Measurements from ENCODE around the gene EN1. TPM values are rescaled to one million over a fixed set of nuclear protein-coding genes. Genes with fewer than 3 reads are reported as not detected.

EN1 gene
- total and polyA plus RNA-seq, 9 donors: not detected

DNA sequence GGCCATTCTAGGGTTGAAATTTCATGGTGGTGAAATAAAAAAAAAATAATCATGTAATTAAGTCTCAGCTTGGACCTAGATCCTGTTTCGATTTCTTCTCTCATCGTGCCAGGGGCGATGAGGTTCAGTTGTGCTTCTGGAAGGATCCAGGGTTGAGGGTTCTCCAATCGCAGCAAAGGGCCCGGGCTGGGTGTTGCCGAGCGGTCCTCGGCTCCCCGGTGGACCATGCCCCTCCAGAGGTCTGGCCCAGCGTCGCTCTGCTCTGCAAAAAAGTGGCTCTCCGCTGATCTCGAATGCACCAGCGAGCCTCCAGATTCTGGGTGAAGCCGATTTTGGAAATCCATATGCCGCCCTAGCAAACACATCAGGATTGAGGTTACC is 39.0 kb downstream of the EN1 start:
- Histone ChIP-seq H3K27ac (no peak overlapping the region), H3K36me3 (no peaks in the 10 kb centered on the region), H3K9me3 (no peaks in the 10 kb centered on the region), H3K4me3 (peak overlapping the region; percentile 24), H3K27me3 (no peaks in the 10 kb centered on the region), H3K4me1 (ENCODE audit: insufficient read depth) (no peaks in the 10 kb centered on the region)
- intact Hi-C loops (cut with DNase I): no loop called here
- TF ChIP-seq EP300 (IDR thresholded peaks at IDR 0.05) (no peak), CTCF (IDR thresholded peaks at IDR 0.05) (no peak), POLR2A (IDR thresholded peaks at IDR 0.05) (no peak)
- no peak for DNase-seq
- 15 to 22% (median 17%) methylated on average over 16 of the region's 16 CpGs for WGBS, 3 donors

DNA sequence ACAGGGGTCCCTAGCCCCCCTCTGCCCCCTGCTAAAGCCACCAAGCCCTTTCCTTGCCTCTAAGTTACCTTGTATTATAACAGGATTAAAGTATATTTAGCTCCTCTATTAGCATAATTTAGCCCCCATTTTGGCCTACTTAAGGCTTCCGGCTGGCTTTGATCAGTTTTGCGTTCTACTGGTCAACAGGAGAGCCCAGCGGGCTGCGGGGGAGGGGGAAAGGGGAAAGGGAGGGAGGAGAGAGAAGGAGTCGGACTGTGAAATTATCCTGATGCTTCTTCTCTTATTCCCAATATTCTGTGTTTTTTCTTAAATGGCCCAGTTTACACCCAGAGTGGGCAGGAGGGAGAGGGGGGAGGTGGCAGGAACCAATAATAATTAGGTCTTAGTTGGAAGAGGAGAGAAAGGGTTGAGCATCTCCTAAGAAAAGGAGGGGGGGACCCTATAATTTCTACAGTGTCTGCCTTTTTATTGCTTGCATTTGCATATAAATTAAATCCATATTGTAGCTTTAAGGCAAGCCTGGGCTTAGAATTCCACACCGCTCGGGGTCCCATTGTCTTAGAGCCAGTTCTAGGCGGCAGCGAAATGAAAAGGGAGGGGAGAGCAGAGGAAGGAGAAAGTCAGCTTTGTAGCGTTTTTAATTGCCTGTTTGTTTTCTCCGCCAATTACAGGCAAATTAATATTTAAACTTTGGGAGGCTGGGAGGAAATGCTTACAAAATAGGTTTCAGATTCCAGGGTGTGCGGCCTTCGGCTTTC is 39.6 kb downstream of the EN1 start:
- DNase-seq: no peak
- intact Hi-C loops (cut with DNase I): no loop called here
- peak overlapping the region; percentile 24 for H3K4me3 ChIP-seq
- H3K36me3 ChIP-seq: no peaks in the 10 kb centered on the region
- H3K9me3 ChIP-seq: no peaks in the 10 kb centered on the region
- no peak overlapping the region for H3K27ac ChIP-seq
- WGBS, 3 donors: 49 to 54% (median 52%) methylated on average over 13 of the region's 13 CpGs
- H3K27me3 ChIP-seq: no peaks in the 10 kb centered on the region
- TF ChIP-seq CTCF (IDR thresholded peaks at IDR 0.05): no peak
- no peak for TF ChIP-seq POLR2A (IDR thresholded peaks at IDR 0.05)
- no peak for TF ChIP-seq EP300 (IDR thresholded peaks at IDR 0.05)
- no peaks in the 10 kb centered on the region for H3K4me1 ChIP-seq (ENCODE audit: insufficient read depth)

DNA sequence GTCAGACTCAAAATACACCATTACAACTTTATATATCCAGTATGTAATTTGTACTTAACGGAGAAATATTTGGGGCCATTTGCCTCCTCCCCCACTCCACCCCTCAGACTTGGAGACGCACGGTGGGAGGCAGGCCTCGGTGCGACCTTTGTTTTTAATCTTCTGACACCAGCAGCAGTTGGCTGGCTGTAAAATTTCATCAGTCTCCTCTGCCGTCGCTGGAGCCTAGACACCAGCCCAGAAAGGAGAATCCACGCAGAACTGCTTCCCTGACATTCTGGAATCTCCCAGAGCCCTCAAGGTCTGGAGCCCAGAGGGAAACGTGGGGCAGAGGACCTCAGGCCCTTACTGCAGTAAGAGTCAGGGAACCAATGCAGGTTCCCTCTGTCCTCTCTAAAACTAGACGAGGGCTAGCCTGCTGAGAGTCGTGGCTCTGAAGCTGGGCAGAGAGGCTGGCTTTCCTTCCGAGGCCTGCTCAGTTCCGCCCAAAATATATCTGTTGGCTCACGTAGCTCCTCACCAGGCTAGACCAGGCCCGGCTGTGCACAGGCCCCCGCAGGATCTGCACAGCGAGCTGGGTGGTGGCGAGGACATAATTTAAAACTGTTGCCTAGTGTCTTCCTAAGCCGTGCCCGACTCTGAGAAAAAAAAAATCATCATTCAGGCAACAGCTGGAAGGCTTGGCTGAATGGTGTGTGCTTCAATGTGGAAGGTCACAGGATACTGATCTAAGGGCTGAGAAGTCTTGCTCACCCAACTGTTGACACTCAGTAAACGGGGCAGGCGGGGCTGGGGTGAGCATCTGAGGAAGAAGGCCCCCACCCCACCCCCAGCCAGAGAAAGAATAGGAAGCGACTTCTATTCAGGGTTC is 40.4 kb downstream of the EN1 start:
- Histone ChIP-seq H3K4me1 (ENCODE audit: insufficient read depth) (no peaks in the 10 kb centered on the region), H3K4me3 (no peak overlapping the region), H3K36me3 (no peaks in the 10 kb centered on the region), H3K27me3 (no peaks in the 10 kb centered on the region), H3K27ac (no peak overlapping the region), H3K9me3 (no peaks in the 10 kb centered on the region)
- no peak for DNase-seq
- TF ChIP-seq CTCF (IDR thresholded peaks at IDR 0.05) (no peak), POLR2A (IDR thresholded peaks at IDR 0.05) (no peak), EP300 (IDR thresholded peaks at IDR 0.05) (no peak)
- WGBS, 3 donors: 52 to 68% (median 56%) methylated on average over 23 of the region's 23 CpGs
- intact Hi-C loops (cut with DNase I): no loop called here

GRCh38 chr2:118805064-118805690 is 42.3 kb downstream of the EN1 start:
- no peaks in the 10 kb centered on the region for H3K27me3 ChIP-seq

More at GRCh38 chr2:118805064-118805690, 42.3 kb downstream of the EN1 start:
- no peaks in the 10 kb centered on the region for H3K9me3 ChIP-seq
- intact Hi-C loops (cut with DNase I): no loop called here
- no peak for DNase-seq
- TF ChIP-seq EP300 (IDR thresholded peaks at IDR 0.05) (no peak), POLR2A (IDR thresholded peaks at IDR 0.05) (no peak), CTCF (IDR thresholded peaks at IDR 0.05) (no peak)
- no peak overlapping the region for H3K4me3 ChIP-seq
- no peaks in the 10 kb centered on the region for H3K4me1 ChIP-seq (ENCODE audit: insufficient read depth)
- WGBS, 3 donors: 73 to 79% (median 75%) methylated on average over 9 of the region's 9 CpGs
- H3K36me3 ChIP-seq: no peaks in the 10 kb centered on the region
- H3K27ac ChIP-seq: no peak overlapping the region
